ENCODE data around the gene RGS14.

- no peak for TF ChIP-seq CTCF (IDR thresholded peaks at IDR 0.05)
- no peak for TF ChIP-seq POLR2A (IDR thresholded peaks at IDR 0.05)
Measured at GRCh38 chr5:177372910-177373309, 15.2 kb downstream of the RGS14 start.
